K562 (cell line): ENCODE data around the gene PTH1R. TPM values are rescaled to one million over a fixed set of nuclear protein-coding genes. Genes with fewer than 3 reads are reported as not detected.

Source experiments
- ARHGAP35 ChIP-seq: fragments of 450-650 bp; IDR thresholded peaks from 2 replicates; pipeline ENCODE4 v1.6.1; 2018; ENCODE audit not compliant: partially characterized antibody
- ARID2 ChIP-seq: fragments of 450-650 bp; IDR thresholded peaks from 2 replicates; pipeline ENCODE4 v1.6.1; 2017; ENCODE audit warnings: antibody characterized with exemption, mild to moderate bottlenecking
- ARNT ChIP-seq, 2 experiments: fragments of 450-650 bp; IDR thresholded peaks; 2 replicates each; pipeline ENCODE4 v1.6.1; 2016; ENCODE audit warnings: mild to moderate bottlenecking in 1 of 2
- ATF7 ChIP-seq: fragments of 450-650 bp; IDR thresholded peaks from 2 replicates; pipeline ENCODE4 v1.7.1; 2014; ENCODE audit warnings: mild to moderate bottlenecking, moderate library complexity
- CBX1 ChIP-seq: sonication (generic); IDR thresholded peaks from 2 replicates; pipeline ENCODE4 v1.6.1; 2016; ENCODE audit warnings: antibody characterized with exemption, low read depth, mild to moderate bottlenecking
- DMBX1 ChIP-seq: fragments of 250-450 bp; sonication (Bioruptor Pico); IDR thresholded peaks from 2 replicates; pipeline ENCODE4 v1.8.0; 2022; ENCODE audit warnings: inconsistent platforms, mild to moderate bottlenecking, moderate library complexity, borderline replicate concordance
- E2F8 ChIP-seq: fragments of 450-650 bp; IDR thresholded peaks from 2 replicates; pipeline ENCODE4 v1.7.1; 2018; ENCODE audit warnings: mild to moderate bottlenecking, low read depth; ENCODE audit not compliant: partially characterized antibody
- FOSL1 ChIP-seq: fragments of 200-800 bp; sonication (Bioruptor generic); conservative IDR thresholded peaks from 2 replicates; pipeline ENCODE4 v1.6.1; 2016; ENCODE audit warnings: missing genetic modification characterization, missing compliant biosample characterization
- GATAD2A ChIP-seq: fragments of 450-650 bp; IDR thresholded peaks from 2 replicates; pipeline ENCODE4 v1.6.1; 2017
- GMEB1 ChIP-seq: fragments of 250-450 bp; sonication (Bioruptor Pico); IDR thresholded peaks from 2 replicates; pipeline ENCODE4 v1.4.0; 2020; ENCODE audit warnings: mild to moderate bottlenecking
- HCFC1 ChIP-seq: IDR thresholded peaks from 2 replicates; pipeline ENCODE4 v1.6.1; 2012; ENCODE audit warnings: low read depth, low read length, improper control_type of control experiment
- HINFP ChIP-seq: fragments of 450-650 bp; conservative IDR thresholded peaks from 2 replicates; pipeline ENCODE4 v1.6.1; 2016; ENCODE audit warnings: missing genetic modification characterization, low read depth, mild to moderate bottlenecking, control low read depth, missing compliant biosample characterization
- KDM1A ChIP-seq, 2 experiments: fragments of 450-650 bp; IDR thresholded peaks; 2 replicates each; pipeline ENCODE4 v1.6.1; 2016; ENCODE audit warnings: mild to moderate bottlenecking in 2 of 2
- KLF16 ChIP-seq: IDR thresholded peaks from 2 replicates; pipeline ENCODE4 v1.6.1; 2016; ENCODE audit warnings: antibody characterized with exemption
- MAFG ChIP-seq: fragments of 450-650 bp; conservative IDR thresholded peaks from 2 replicates; pipeline ENCODE4 v1.6.1; 2016; ENCODE audit warnings: missing genetic modification characterization, missing compliant biosample characterization
- NCOA1 ChIP-seq: fragments of 450-650 bp; IDR thresholded peaks from 2 replicates; pipeline ENCODE4 v1.6.1; 2016; ENCODE audit warnings: low read depth
- NFE2 ChIP-seq: IDR thresholded peaks from 2 replicates; pipeline ENCODE4 v1.6.1; 2014; ENCODE audit warnings: antibody characterized with exemption, low read depth
- PYGO2 ChIP-seq: fragments of 450-650 bp; IDR thresholded peaks from 2 replicates; pipeline ENCODE4 v1.6.1; 2016; ENCODE audit warnings: mild to moderate bottlenecking, missing genetic modification characterization, moderate library complexity, missing compliant biosample characterization
- SNIP1 ChIP-seq: fragments of 450-650 bp; IDR thresholded peaks from 2 replicates; pipeline ENCODE4 v1.7.1; 2017; ENCODE audit warnings: low read depth, mild to moderate bottlenecking
- SOX6 ChIP-seq: fragments of 450-650 bp; IDR thresholded peaks from 2 replicates; pipeline ENCODE4 v1.6.1; 2014; ENCODE audit warnings: mild to moderate bottlenecking
- SP2 ChIP-seq: IDR thresholded peaks from 2 replicates; pipeline ENCODE4 v1.6.1; 2011; ENCODE audit warnings: mild to moderate bottlenecking, low read depth, low read length, moderate library complexity; ENCODE audit not compliant: poor library complexity, severe bottlenecking; ENCODE audit errors: extremely low read depth
- TAL1 ChIP-seq: fragments of 450-650 bp; IDR thresholded peaks from 2 replicates; pipeline ENCODE4 v1.6.1; 2016; ENCODE audit warnings: mild to moderate bottlenecking
- TCF3 ChIP-seq: sonication (generic); formaldehyde crosslinking; IDR thresholded peaks from 2 replicates; pipeline ENCODE4 v1.4.0; 2020; ENCODE audit warnings: mild to moderate bottlenecking, missing genetic modification reagents
- TEAD4 ChIP-seq, 2 experiments: sonication (generic) in 1 of 2; formaldehyde crosslinking in 1 of 2; IDR thresholded peaks; 2 replicates each; pipeline versions ENCODE4 v1.6.1 to v1.8.0; 2012 to 2022; ENCODE audit warnings: borderline replicate concordance in 1 of 2, inconsistent platforms in 1 of 2, low read length in 1 of 2, mild to moderate bottlenecking in 1 of 2, missing genetic modification reagents in 1 of 2
- ZNF696 ChIP-seq: fragments of 250-450 bp; sonication (Bioruptor Pico); conservative IDR thresholded peaks from 2 replicates; pipeline ENCODE4 v1.4.0; 2020; ENCODE audit warnings: mild to moderate bottlenecking, moderate library complexity
- polyA plus RNA-seq, 8 experiments: library from polyadenylated mRNA; depleted of rRNA in 4 of 8; stranded (reverse) in 5 of 8; unstranded in 3 of 8; fragments of >200 nt; fragmentation: Nextera tagmentation in 2 of 8; fragmentation: Illumina TruSeq in 1 of 8; extraction: Ambion mirVana in 2 of 8; extraction: Trizol in 1 of 8; gene quantifications; 2 replicates each; pipeline versions ENCODE4 v1.2.1 to v1.2.3, GENCODE V29; 2011 to 2014; ENCODE audit warnings: inconsistent platforms in 1 of 8, missing spikeins in 1 of 8
- total RNA-seq, 7 experiments: library from RNA; depleted of rRNA in 6 of 7; stranded (reverse); fragments of >200 nt in 6 of 7; fragmentation: Illumina TruSeq in 2 of 7; extraction: Trizol in 2 of 7; gene quantifications; 2 replicates each; pipeline versions ENCODE4 v1.2.1 to v1.2.3, GENCODE V29; 2011 to 2021; ENCODE audit warnings: low replicate concordance in 1 of 7

Gene PTH1R
- total and polyA plus RNA-seq, 9 of the 15 experiments (the other 6 are each of a cell fraction or from before 2014, with no cell fraction given): not detected

GRCh38 chr3:46935168-46935858, 57.8 kb downstream of the PTH1R start (continued):
- TF ChIP-seq TEAD4 (IDR thresholded peaks at IDR 0.05; ENCODE audit: low read length) (peak; percentile 82), TEAD4 (CRISPR knock-in tag; IDR thresholded peaks at IDR 0.05; ENCODE audit: borderline replicate concordance) (peak; percentile 79; the same call in 1 of the 2 replicates), HCFC1 (no peak), SNIP1 (no peak), SOX6 (peak; percentile 59; the same call in 1 of the 2 replicates), TCF3 (CRISPR knock-in tag) (peak; percentile 83), GATAD2A (peak; percentile 95), MAFG (tag) (no peak), E2F8 (no peak), ARNT (IDR thresholded peaks at IDR 0.05) (peak in 1 of 2 experiments; percentile 41; a peak in 1 of 4 replicates), GMEB1 (CRISPR knock-in tag) (no peak), NCOA1 (peak; percentile 36; the same call in 1 of the 2 replicates), ZNF696 (CRISPR knock-in tag) (no peak), SP2 (no peak), TAL1 (peak; percentile 56), NFE2 (peak; percentile 9; the same call in 1 of the 2 replicates), HINFP (tag) (peak; percentile 19; the same call in 1 of the 2 replicates), CBX1 (no peak), PYGO2 (tag) (peak; percentile 50; the same call in 1 of the 2 replicates), KLF16 (peak; percentile 30; the same call in 1 of the 2 replicates), ARID2 (no peak), DMBX1 (CRISPR knock-in tag) (peak; percentile 88; the same call in 1 of the 2 replicates), ARHGAP35 (no peak), KDM1A (IDR thresholded peaks at IDR 0.05) (0 out of 4 replicates have a peak, but pooled peaks of 1 of the 2 experiments have one; percentile 10), ATF7 (peak; percentile 65), FOSL1 (tag) (peak; percentile 99)
